HG03108 (cell line): ENCODE results near the gene ANHX.

Experiments
- ATAC-seq: cut with Tn5 transposase; IDR thresholded peaks from one replicate; pipeline ENCODE4 v1.9.1; 2021; ENCODE audit warnings: moderate library complexity; ENCODE audit not compliant: unreplicated experiment

Gene ANHX

GRCh38 chr12:133203344-133204263, 32.1 kb downstream of the ANHX start:
- no peak for ATAC-seq

- ATAC-seq: no peak
These were observed 33.0 kb downstream of the ANHX start for GRCh38 chr12:133202493-133203343.

GRCh38 chr12:133201888-133202287, 33.8 kb downstream of the ANHX start:
- ATAC-seq: no peak

- ATAC-seq: no peak
These were observed 42.8 kb downstream of the ANHX start for GRCh38 chr12:133192847-133193246.

- no peak for ATAC-seq
These were observed 45.5 kb downstream of the ANHX start for GRCh38 chr12:133190176-133190575.

GRCh38 chr12:133181238-133181959, 54.3 kb downstream of the ANHX start, which contains the start of gene ZNF268:
Gene ZNF268 (plus strand): TSS chr12:133181495. CDS start chr12:133181998, 503 bp downstream.
- peak; percentile 94 for ATAC-seq

GRCh38 chr12:133180669-133181068, 55.0 kb downstream of the ANHX start:
- ATAC-seq: no peak

- ATAC-seq: no peak
These were observed 60.8 kb downstream of the ANHX start for GRCh38 chr12:133174901-133175300.

- no peak for ATAC-seq
These were observed 63.2 kb downstream of the ANHX start for GRCh38 chr12:133172491-133172890.
